Superior temporal gyrus (tissue), 1 donor: ENCODE results near the gene SLC25A51.
A peak's percentile ranks its signal among the peaks of the same experiment; 100 is the strongest.
"Not testable (repeated sequence)": the region's sequence is repeated elsewhere in the genome, so short reads cannot be mapped to it uniquely, and the experiment has no call there.

Experiments
- DNase-seq: peaks from one replicate; pipeline ENCODE4 v3.0.0-alpha.2; 2016; ENCODE audit errors: extremely low spot score

SLC25A51 gene

DNA sequence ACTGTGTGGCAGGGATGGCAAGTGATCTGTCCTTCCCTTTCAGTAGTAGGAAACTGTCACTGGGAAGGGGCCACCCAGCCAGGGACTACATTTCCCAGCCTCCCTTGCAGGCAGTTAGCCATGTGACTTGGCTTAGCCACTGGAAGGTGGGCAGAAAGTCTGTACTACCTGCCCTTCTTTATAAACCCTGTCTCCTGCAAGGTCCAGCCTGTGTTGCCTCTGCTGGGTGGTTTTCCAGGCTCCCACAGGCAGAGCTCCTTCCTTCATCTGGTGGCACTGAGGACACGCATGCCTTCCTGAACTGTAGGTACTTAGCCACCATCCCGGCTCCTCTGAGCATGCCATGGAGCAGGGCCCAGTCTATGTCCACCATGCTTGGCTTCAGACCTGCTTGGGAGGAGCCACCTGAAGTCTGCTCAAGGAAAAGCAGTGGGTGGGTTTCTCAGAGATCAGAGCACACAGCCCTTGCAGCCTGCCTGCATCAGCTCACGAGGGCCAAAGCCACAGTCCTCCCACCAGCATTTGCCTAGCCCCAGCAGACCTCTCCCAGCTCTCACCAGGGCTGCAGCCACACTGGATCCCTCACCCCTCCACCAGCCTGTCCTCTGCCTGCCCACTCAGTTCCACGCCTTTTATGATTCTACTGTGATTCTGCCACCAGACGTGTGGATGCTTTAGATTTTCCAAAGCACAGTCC lies 16.7 kb upstream of the SLC25A51 start:
- no peak for DNase-seq

DNA sequence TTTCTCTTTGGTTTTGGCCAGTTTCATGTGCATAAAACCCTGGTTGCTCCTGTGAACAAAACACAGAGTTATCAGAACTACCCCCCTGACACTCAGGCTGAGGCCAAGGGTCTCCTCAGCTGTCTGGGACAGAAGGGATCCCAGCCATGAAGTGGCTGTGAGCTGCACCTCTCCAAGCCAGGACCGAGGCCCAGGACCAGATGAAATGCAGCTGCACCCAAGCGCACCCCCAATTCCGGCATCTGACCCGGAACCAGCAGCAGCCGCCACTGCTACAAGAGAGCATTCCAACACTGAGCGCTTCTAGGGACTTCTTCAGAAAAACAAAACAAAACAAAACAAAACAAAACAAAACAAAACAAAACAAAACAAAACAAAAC lies 16.0 kb upstream of the SLC25A51 start:
- no peak for DNase-seq

DNA sequence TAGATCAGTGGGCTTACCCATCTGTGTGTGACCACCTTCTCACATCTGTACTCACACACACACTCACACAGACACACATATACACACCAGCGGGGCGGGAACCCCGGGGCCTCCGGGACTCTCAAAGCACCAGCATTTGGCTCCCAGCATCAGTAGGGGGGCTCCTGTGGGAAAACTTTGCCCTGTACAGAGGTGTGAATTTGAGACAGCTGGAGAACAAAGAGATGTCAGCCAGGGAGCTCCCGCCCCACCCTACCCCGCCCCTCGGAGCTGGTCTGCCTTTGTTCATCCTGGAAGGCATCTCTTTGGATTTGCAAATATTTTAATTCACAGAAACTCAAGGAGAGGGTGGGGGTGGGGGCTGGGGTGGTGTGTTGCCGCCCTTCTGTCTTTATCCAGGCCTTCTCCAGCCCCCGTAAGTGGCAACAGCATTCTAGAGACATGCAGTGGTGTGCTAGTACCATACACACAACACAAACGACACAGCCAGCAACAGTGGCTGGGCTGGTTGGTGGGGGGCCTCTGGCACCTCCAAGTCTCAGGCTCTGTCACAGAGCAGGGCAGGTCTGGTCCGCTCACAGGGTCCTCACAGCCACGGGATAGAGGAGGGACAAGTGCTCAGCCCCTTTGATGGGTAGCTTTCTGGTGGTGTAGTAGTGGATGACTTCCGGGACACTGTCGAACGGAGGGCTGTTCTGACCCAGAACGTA lies 15.5 kb upstream of the SLC25A51 start:
- no peak for DNase-seq

DNA sequence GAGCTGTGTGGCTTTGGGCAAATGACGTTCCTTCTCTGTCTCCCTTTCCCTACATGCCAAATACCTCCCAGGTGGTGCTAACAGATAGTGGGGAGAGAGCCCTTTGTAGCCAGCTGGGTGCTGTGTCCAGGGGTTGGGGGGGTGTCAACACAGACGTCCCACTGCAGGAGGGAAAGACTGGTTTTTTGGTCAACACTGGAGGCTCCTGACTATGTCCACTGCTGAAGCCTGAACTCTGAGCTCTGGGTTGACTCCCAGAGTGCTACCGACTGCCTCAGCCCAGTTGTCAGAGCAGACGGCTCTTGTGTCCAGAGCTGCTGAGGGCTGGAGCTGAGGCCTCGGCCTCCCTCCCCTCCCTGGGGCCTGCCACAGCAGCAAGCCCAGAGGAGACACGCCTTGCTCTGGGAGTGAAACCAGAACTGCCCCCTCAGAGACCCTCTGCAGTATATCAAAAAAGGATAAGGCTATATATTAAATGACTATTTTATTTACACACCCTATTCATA lies 14.8 kb upstream of the SLC25A51 start:
- no peak for DNase-seq

DNA sequence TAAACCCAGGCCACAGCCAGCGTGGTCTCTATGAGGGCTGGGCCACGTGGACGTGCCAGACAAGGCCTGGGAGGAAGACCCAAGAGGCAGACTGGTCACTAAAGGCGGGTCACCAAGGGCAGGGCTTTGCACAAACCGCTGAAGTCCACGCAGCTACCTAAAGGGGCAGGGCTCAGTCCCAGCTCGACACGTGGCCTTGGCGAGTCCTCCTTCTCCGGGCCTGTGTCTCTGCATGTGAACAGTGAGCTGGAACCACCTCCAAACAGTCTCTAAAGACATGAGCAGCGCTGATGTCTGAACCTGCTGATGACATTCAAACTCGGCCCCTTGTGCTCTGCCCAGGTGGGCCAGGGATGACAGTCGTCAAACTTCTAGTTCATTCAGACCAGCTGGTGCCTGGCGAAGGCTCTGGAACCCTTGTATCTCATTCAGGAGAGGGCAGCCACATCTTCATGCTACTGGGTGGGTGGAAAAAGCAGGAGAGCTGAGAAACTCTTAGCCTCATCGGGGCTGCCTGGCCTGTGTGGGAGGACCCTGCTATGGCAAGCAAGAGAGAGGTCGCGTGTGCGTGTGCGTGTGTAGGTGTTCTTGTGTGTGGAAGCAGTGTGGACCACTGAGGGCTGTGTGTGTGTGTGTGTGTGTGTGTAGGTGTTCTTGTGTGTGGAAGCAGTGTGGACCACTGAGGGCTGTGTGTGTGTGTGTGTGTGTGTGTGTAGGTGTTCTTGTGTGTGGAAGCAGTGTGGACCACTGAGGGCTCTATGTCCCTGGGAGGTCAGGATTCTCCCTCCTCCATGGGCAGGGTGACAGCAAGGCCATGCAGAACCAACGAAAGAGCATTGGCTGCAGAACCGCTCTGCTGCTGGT lies 14.1 kb upstream of the SLC25A51 start:
- no peak for DNase-seq

DNA sequence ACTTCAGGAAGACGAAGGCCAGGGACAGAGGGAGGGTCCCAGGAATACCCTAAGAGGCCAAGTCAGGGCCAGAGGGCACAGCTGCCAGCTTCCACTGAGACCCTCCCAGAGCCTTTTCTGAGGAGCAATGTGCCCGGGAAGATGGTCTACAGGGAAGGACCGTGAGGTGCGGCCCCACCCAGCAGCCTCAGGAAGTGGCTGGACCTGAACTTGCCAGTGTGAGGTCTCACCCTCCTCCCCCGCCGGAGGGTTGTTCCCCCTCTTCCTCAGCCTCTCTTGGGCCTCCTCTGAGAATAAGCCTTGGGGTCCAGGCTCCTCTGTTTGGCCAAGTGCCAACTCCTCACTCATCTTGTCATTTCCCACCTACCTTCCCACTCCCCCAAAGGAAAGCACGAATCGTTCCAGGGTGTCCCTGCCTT lies 13.4 kb upstream of the SLC25A51 start:
- DNase-seq = no peak

DNA sequence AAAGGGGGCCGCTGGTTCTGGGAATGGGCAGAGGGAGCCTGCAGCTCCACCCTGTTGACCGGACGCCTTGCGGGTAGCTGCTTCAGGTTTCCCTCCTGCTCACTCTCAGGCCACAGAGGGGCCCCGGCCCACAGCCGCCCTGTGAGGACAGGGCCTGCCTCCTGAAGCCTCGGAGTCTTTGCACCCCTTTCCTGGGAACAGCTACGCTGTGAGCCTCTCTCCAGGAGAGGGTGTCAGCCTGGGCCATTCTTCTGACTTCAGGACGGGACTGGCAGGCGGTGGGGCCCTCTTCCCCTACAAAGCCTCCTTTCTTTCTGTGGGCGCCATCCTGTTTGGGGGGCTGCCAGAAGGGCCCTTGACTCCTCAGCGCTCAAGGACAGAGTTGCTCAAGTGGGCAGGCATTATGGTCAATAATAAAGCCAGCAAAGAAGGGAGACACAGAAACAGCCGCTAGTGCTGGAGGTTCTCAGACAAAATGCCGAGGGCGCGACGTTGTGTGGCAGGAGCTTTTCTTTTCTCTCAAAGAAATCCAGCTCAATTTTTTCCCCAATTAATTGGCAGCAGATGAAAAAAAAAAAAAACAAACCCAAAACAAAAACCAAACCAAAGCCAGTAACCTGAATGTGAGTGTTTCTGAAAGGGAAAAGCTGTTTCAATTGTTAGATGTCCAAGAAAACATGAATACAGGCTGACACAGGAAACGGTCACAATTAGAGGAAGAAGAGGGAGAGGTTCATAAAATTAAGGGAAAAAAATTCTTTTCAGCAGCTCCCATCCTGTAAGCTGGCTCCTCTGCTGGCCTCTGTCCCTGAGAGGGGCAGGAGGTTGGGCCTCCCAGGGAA lies 12.8 kb upstream of the SLC25A51 start:
- no peak for DNase-seq

DNA sequence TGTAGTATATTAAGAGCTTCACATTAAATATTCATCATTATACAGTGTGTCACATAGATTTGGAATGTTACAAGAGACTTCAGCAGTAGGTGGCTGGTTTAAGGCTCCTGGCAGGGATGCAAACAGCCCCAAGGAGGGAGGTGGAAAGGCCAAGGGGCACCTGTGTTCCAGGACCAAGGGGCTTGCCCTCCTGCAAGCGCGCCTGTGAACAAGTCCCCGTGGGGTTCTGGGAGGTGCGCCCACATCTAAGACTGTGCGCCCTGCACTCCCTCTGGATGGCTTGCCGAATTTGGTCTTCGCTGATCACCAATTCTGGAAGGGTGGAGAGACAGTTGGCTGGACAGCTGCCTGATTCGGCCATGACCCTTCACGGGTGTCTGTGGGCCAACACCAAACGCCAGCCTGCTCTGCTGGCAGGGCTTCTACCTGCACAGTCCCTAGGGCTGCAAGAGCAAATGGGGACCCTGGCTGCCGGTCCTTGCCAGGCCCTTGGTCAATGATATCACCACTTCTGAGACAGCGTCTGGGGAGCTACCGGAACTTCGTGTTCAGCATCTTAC lies 12.1 kb upstream of the SLC25A51 start:
- no peak for DNase-seq

DNA sequence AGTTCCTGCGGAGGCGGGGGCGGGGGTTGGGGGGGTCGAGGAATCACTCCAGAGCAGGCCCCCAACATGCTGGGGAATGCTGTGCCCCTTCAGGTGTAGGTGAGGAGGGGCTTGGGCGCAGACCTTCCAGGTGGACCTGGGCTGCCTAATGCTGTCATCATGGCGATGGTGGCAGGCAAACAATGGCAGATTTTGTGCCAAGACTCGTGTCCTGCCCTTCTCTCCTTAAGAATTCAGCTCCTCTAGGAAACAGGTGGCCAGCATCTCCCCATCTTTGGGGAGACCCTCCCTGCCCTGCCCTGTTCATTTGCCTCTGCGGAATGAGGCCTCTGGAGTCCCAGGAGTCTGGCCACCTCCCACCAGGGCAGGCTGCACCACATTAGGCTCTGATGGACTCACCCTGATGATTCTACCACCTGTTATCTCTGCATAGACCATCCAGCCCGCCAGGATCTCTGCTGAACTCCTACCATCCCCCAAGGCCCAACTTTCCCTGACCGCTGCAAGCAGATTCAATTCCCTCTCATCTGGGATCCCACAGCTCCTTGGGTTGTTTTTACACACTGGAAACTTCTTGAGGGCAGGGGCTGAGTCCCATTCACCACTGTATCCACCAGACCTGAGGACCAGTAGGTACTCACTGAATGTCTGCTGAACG lies 10.9 kb upstream of the SLC25A51 start:
- DNase-seq = no peak

DNA sequence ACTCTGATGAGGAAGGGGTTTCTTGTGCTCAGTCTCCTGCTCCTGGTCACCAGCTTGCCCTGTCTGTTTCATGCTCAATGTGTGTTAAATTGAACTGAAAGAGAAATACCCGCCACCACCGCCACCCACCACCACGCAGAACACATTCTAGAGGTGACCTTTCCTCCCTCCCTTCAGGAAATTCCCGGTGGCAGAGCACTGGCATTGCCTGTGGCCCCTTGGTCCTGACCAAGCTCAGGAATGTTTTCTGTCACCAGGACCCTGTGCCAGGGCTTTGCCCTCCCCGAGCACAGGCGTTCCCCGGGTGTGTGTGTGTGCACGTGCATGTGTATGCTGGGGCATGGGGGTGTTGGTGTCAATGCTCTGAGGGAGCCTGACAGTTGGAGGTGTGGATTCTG lies 10.2 kb upstream of the SLC25A51 start:
- no peak for DNase-seq

DNA sequence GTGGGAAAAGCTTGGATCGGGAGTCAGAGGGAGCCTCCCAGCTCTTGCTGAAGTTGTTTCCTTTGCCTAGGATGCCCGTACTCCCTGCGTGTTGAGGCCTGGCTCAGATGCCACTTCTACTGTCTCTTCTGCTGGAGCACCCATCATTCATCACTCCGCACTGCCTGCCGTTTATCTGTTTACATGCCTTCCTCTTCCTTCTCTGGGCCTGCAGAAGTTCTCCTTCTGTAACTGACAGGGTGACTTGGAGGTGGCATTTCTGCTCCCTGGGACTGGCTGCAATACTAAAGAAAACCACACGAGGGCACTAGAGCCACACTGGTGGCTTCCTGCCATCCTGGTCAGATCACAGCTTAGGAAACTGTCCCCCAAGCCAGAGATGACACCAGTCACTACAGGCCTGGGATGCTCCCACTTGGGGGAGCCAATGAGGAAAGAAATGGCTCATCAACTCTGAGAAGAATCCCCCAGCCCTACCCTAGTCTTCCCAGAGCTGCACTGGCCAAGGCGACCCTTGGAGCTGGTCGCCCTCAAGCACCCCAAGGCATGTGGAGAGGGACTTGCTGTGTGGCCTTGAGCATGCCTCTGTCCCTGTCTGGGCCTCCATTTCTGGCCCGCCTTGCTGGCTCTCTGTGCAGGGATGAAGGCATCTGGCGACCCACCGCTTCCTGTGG lies 9.7 kb upstream of the SLC25A51 start:
- DNase-seq = peak; percentile 99

DNA sequence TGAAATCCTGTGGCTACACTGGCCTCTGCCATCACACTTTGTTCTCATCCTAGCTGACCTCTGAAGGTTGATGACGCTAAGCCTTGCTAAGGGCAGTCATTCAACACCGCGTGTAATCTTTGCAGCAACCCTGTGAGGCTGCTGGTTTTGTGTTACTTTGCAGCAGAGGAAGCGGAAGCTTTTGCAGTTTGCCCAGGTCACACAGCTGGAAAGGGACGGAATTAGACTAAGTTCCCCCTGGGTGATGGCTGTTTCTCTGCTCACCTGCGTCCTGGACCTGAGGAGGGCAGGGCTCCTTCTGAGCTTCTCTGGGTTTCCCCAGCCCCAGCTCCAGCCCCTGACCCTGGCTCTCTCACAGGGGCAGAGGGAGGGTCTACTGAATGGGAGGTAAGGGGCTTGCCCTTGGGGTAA lies 7.3 kb upstream of the SLC25A51 start:
- DNase-seq = no peak

DNA sequence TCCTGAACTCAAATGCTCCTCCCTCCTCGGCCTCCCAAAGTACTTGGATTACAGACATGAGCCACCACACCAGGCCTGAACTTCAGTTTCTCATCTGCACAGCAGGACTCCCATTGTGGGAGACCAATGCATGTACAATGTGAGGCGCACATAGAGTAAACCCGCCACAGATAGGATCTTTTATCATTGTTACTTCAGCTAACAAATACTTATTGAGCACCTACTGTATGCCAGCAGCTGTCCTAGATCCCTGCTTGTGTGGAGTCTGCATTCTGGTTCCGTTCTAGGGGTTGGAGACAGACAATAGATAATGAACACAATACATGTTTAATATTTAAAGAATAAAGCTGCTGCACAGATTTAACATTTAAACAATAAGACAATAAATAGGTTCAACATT lies 6.3 kb upstream of the SLC25A51 start:
- no peak for DNase-seq

DNA sequence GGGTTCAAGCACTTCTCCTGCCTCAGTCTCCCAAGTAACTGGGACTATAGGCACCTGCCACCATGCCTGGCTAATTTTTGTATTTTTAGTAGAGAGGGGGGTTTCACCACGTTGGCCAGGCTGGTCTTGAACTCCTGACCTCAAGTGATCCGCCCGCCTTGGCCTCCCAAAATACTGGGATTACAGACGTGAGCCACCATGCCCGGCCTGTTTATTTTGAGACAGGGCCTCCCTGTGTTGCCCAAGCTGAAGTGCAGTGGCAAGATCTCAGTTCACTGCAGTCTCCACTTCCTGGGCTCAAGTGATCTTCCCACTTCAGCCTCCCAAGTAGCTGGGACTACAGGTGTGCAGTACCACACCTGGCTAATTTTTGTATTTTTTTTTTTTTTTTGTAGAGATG lies 5.9 kb upstream of the SLC25A51 start:
- DNase-seq = not testable (repeated sequence)

DNA sequence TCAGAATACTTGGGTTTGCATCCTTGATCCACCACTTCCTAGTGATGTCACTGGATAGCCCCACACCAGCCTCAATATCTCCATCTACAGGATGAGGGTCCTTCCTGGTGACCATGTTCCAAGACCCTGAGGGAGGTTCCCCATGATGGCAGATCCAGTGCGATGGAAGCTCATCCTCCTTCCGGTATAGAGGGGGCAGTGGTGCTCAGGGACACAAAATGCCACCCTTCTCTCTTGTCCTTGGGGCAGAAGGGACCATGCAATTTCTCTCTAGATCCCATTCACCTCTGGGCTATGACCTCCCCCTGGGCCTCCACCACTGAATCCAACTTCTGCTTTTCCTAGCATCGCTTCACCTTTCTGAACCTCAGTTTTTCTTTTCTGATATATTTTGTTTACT lies 5.4 kb upstream of the SLC25A51 start:
- no peak for DNase-seq

DNA sequence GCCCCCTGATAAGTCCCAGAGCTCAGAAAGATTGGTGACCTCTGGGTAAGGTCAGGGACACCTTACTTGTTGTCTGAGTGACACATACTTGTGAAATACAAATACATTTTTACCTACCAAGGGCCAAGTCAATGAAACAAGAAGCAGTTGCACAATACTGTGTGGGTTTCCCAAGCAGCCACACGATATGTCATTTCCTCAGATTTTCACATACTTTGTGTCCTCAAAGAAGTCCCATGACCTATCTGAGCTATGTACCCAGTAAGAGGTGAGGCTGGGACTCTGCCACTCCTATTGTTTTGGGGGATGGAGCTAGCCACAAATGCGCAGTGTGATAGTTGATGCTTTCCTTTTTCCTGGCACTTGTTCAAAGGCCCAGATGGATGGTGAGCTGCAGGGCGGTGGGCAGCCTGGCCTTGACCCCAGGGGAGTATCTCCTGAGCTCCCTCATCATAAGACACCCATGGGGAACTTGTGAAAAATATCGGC lies 4.8 kb upstream of the SLC25A51 start:
- DNase-seq = no peak

DNA sequence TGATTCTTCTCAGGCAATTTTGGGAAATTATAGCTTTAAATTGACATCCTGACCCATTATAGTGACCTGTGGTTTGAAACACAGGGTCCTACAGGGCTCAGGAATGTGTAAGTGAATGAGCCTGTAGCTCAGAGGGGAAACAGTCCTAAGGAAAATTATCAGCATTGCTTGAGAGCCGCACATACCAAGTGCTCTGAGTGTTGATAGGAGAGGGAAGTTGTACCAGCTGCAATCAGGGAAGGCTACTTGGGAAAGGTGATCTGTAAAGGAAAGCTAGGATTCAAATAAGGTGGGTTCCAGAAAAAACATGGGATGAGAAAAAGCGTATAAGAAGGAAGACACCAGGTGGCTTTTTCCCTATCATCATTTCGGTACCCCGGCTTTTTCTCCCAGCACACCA lies 4.4 kb upstream of the SLC25A51 start:
- no peak for DNase-seq

DNA sequence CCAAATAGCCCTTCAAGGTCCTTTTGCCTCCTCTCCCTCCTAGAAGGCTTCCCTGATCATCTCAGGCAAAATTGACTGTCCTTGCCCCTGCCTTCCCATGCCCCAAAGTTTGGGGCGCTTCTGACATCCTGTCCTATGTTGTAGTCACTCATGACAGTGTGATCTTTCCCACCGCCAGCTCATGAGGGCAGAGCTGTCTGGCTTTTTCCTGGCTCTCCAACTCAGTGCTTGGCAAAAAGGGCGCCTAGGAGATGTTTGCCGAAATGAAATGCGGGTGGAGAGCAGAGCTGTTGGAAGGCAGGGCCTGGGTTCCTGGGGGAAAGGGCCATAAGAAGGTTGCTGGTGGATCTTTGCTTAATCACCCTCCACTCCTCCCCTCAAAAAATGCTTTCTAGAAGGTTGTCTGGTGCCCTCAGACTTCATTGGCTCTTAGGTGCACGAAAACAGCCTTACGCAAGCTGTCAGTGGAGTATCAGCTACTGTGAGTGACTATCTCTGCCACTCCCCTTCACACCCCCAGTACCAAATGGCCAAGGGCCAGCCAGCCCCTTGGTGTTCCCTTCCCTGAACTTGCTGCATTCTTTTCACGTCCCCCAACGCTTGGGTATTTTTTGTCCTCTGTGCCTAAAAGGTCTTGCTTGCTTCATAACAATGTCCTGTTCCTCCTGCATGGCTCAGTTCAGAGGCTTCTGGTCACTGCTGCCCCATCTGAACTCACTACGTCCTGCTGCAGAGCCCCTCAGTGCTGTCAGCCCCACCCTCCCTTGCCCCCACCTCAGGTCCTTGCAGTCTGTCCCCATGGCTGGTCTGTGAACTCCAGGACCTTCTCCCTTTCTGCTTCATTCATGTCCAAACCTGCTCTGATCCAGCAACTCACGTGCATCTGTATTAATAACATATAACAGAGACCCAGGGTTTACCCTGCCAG lies 2.6 kb upstream of the SLC25A51 start:
- no peak for DNase-seq

DNA sequence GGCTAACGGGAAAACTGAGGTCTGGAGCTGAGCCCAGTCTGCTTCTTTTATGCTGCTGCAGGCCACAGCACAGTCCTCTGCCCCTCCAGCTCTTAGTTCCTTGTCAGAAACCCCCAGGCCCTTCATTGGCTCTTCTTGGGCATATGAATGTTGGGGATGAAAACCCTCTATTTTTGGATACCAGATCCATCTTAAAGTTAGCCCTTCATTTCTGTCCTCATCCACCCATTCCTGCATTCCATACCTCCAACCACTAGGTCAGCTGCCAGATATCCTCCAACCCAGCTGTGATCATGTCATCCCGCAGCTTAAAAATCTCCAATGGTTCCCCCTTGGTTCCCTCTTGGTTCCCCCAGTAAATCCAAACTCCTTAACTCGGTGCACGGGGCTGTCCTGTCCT lies 1.8 kb upstream of the SLC25A51 start:
- DNase-seq = no peak
